GM19025 (cell line): Measurements from ENCODE around the gene NPB.

Experiments used
- ATAC-seq: cut with Tn5 transposase; IDR thresholded peaks from one replicate; pipeline ENCODE4 v1.9.1; 2021; ENCODE audit warnings: mild to moderate bottlenecking, low read depth, moderate library complexity; ENCODE audit not compliant: unreplicated experiment

NPB gene

GRCh38 chr17:81910840-81911276 is 8.8 kb downstream of the NPB start:
- ATAC-seq = peak; percentile 40

DNA sequence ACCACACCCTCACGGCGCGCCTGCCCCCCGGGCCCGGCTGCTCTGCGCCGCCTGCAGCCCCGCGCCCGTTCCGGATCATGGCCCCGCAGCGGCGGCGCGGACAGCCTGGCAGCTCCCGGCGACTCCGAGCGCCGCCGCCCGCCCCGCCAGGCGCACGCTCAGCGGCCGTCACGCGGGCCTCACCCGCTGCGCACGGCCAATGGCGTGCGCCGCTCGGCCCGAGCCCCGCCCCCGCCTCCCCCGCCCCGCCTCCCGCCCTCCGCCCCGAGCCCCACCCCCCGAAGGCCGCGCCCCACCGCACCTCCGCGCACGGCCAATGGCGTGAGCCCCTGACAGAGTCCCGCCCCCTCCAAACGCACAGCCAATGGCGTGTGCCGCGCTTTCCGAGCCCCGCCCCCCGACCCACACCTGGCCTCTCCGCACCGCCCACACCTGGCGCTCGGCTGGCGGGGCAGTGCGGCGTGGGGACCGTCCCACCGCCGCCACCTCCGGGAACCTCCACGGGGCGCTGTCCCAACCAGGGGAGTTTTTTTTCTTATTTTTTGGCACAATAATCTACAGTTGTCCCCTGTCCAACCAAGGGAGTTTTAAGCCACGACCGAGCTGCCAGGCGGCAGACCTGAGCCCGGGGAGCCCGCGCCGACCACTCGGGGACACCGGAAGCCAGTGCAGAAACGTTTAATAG is 9.4 kb downstream of the NPB start, which contains the start of gene PCYT2:
Gene PCYT2, minus strand, starts transcription at position 123 of the 685 bp plus-strand sequence. Its CDS starts 44 bp downstream, at position 79.
- ATAC-seq = peak; percentile 65

DNA sequence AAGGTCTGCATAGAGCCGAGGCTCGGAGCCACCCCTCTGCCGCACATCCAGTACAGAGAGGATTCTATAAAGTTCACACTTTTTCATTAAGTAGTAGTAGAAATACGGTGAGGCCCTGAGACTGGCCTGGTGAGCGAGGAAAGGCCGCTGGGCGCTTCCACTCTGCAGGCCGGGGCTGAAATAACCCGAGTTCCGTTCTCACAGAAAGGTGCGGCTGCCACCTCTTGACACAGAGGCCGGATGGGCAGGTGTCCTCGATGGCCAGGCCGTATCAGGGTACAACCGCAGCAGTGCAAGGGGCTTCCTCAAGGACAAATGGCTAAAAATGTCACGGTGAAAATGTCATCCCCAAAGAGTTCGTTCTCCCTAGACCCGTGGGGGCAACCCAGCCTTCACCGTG is 9.9 kb downstream of the NPB start:
- ATAC-seq = no peak

- no peak for ATAC-seq
Observed at GRCh38 chr17:81912441-81913309, 10.6 kb downstream of the NPB start.

- no peak for ATAC-seq
Observed at GRCh38 chr17:81913394-81914102, 11.5 kb downstream of the NPB start.

GRCh38 chr17:81914103-81914850 is 12.2 kb downstream of the NPB start:
- ATAC-seq = no peak

DNA sequence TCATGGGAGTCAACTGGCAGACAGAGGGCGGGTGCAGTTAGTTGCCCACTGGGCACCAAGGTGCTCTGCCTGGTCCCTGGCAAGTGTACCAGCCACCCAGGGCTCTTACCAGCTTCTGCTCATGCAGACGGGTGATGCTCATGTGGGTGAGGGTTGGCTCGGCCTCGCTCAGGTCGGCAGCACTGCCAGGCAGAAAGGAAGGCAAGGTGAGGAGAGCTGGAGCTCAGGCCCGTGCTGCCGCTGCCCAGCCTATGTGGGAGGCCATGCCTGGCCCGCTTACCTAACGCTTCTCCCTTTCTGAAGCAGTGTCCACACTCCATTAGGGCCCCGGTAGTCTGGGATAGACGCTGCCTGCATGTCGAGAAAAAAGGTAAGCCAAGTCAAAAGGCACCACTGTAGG is 13.3 kb downstream of the NPB start:
- no peak for ATAC-seq

- ATAC-seq = no peak
Observed at GRCh38 chr17:81916234-81917001, 14.4 kb downstream of the NPB start.

- peak; percentile 70 for ATAC-seq
Observed at GRCh38 chr17:81917565-81918332, 15.7 kb downstream of the NPB start, which contains the start of gene SIRT7. TSS of gene SIRT7 (minus strand) at chr17:81918176. CDS start at chr17:81918131, 45 bp downstream.

DNA sequence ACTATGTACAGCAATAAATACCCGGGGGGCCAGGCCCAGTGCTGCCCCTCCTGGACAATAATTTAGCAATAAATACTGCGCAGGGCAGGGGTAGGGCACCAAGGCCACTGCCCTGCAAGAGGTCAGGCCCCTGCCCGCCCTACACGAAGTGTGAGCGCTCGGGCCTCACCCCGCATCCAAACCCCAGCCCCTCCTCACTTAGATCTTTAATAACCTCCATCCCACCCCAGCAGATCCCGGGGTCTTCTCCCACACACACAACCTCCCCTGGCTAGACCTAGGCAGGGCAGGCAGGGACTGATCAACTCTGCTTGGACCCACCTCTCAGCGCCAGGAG is 16.3 kb downstream of the NPB start:
- ATAC-seq = peak; percentile 24

- no peak for ATAC-seq
Observed at GRCh38 chr17:81918832-81919545, 17.0 kb downstream of the NPB start.

GRCh38 chr17:81920612-81921536 is 18.8 kb downstream of the NPB start:
- no peak for ATAC-seq

DNA sequence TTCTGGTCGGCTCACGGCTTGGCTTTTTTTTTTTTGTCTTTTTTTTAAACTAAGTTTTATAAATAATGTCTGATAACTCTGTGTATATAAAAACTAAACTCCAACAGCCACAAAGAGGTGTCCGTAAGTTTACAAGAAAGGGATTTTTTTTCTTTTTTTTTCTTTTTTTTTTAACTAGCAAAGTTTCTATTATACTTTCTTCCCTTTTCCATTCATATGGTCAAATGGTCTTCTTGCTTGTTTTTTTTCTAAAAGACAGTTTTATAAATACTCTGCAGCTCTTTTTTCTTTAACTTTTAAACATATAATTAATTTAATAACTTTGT is 19.5 kb downstream of the NPB start:
- no peak for ATAC-seq

- ATAC-seq = no peak
Observed at GRCh38 chr17:81921996-81922565, 20.0 kb downstream of the NPB start.

DNA sequence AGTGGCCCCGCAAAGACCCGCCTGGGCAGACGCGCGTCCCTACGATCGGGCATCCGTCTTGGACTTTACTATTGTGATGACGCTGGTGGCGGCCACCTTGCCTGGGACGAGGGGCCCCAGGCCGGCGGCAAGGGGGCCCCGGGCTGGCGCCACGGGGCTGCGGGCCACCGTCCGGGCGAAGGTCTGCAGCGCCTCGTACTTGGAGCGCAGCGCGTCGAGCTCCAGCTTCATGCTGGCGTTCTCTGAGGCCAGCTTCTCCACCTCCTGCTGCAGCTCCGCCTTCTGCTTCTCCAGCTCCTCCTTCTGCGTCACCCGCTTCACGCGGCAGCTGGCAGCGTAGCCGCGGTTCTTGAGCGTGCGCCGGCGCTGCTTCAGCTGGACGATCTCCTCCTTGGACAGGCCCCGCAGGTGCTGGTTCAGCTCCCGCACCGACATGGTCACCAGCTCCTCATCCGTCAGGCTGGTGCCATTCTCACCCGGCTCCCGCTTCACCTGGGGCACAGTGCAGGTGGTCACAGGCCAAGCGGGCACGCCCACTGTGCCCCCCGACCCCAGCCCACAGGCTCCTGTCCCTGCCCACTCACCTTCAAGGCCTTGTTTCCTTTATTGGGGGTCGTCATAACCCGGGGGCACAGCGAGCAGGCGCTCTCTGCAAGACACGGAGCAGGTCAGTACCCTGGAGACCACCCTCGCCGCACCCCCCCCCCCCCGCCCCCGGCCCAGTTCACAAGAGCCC is 20.7 kb downstream of the NPB start:
- no peak for ATAC-seq
